Measurements from ENCODE around the gene CEL. TPM values are rescaled to one million over a fixed set of nuclear protein-coding genes. Genes with fewer than 3 reads are reported as not detected.

CEL gene
- total and polyA plus RNA-seq, 2 donors = 0.76 to 3.2 TPM

GRCh38 chr9:133051966-133052539 lies 9.7 kb upstream of the CEL start:
- Histone ChIP-seq H3K27ac (ENCODE audit: low read depth in 1 of 2, low read length in 1 of 2) (no peak overlapping the region), H3K4me1 (ENCODE audit: control insufficient read depth in 2 of 2, insufficient read depth in 2 of 2, low read length in 2 of 2) (peaks cover 2 to 20% of the 10 kb centered on the region in 2 donors), H3K9me3 (ENCODE audit: control insufficient read depth in 2 of 2, insufficient read depth in 1 of 2, low read length in 1 of 2) (no peaks in the 10 kb centered on the region), H3K4me3 (ENCODE audit: low read length in 2 of 2) (no peak overlapping the region), H3K36me3 (ENCODE audit: control insufficient read depth in 2 of 2, insufficient read depth in 2 of 2, low read length in 1 of 2) (peaks cover 80 to 88% of the 10 kb centered on the region in 2 donors), H3K27me3 (ENCODE audit: control insufficient read depth in 2 of 2, insufficient read depth in 1 of 2, low read length in 1 of 2) (no peaks in the 10 kb centered on the region)
- no peak for DNase-seq (ENCODE audit: low read depth in 6 of 9, low spot score in 9 of 9)
- WGBS = 98% methylated on average over 9 of the region's 9 CpGs

- H3K27ac ChIP-seq (ENCODE audit: low read depth in 1 of 2, low read length in 1 of 2) = no peak overlapping the region
- DNase-seq (ENCODE audit: low read depth in 6 of 9, low spot score in 9 of 9) = no peak
- no peaks in the 10 kb centered on the region for H3K9me3 ChIP-seq (ENCODE audit: control insufficient read depth in 2 of 2, insufficient read depth in 1 of 2, low read length in 1 of 2)
- H3K4me3 ChIP-seq (ENCODE audit: low read length in 2 of 2) = no peak overlapping the region
- H3K36me3 ChIP-seq (ENCODE audit: control insufficient read depth in 2 of 2, insufficient read depth in 2 of 2, low read length in 1 of 2) = peaks cover 83 to 85% of the 10 kb centered on the region in 2 donors
- 95% methylated on average over 24 of the region's 24 CpGs for WGBS
- no peaks in the 10 kb centered on the region for H3K27me3 ChIP-seq (ENCODE audit: control insufficient read depth in 2 of 2, insufficient read depth in 1 of 2, low read length in 1 of 2)
- peaks cover 4 to 38% of the 10 kb centered on the region in 2 donors for H3K4me1 ChIP-seq (ENCODE audit: control insufficient read depth in 2 of 2, insufficient read depth in 2 of 2, low read length in 2 of 2)
Observed at GRCh38 chr9:133054194-133054890, 7.4 kb upstream of the CEL start.

GRCh38 chr9:133054966-133055365 lies 6.8 kb upstream of the CEL start:
- Histone ChIP-seq H3K9me3 (ENCODE audit: control insufficient read depth in 2 of 2, insufficient read depth in 1 of 2, low read length in 1 of 2) (no peaks in the 10 kb centered on the region), H3K4me3 (ENCODE audit: low read length in 2 of 2) (no peak overlapping the region), H3K36me3 (ENCODE audit: control insufficient read depth in 2 of 2, insufficient read depth in 2 of 2, low read length in 1 of 2) (peaks cover 77 to 79% of the 10 kb centered on the region in 2 donors), H3K27me3 (ENCODE audit: control insufficient read depth in 2 of 2, insufficient read depth in 1 of 2, low read length in 1 of 2) (no peaks in the 10 kb centered on the region), H3K4me1 (ENCODE audit: control insufficient read depth in 2 of 2, insufficient read depth in 2 of 2, low read length in 2 of 2) (peaks cover 8 to 44% of the 10 kb centered on the region in 2 donors), H3K27ac (ENCODE audit: low read depth in 1 of 2, low read length in 1 of 2) (no peak overlapping the region)
- no peak for DNase-seq (ENCODE audit: low read depth in 6 of 9, low spot score in 9 of 9)
- WGBS = 95% methylated on average over 16 of the region's 16 CpGs

- H3K4me1 ChIP-seq (ENCODE audit: control insufficient read depth in 2 of 2, insufficient read depth in 2 of 2, low read length in 2 of 2) = peaks cover 12 to 51% of the 10 kb centered on the region in 2 donors
- H3K4me3 ChIP-seq (ENCODE audit: low read length in 2 of 2) = no peak overlapping the region
- peak overlapping the region in 1 of 2 donors; percentile 78 for H3K27ac ChIP-seq (ENCODE audit: low read depth in 1 of 2, low read length in 1 of 2)
- no peaks in the 10 kb centered on the region for H3K9me3 ChIP-seq (ENCODE audit: control insufficient read depth in 2 of 2, insufficient read depth in 1 of 2, low read length in 1 of 2)
- 97% methylated on average over 17 of the region's 17 CpGs for WGBS
- DNase-seq (ENCODE audit: low read depth in 6 of 9, low spot score in 9 of 9) = no peak
- no peaks in the 10 kb centered on the region for H3K27me3 ChIP-seq (ENCODE audit: control insufficient read depth in 2 of 2, insufficient read depth in 1 of 2, low read length in 1 of 2)
- peaks cover 68 to 70% of the 10 kb centered on the region in 2 donors for H3K36me3 ChIP-seq (ENCODE audit: control insufficient read depth in 2 of 2, insufficient read depth in 2 of 2, low read length in 1 of 2)
Observed at GRCh38 chr9:133055788-133056420, 5.9 kb upstream of the CEL start.

GRCh38 chr9:133056533-133056932 lies 5.2 kb upstream of the CEL start:
- no peaks in the 10 kb centered on the region for H3K27me3 ChIP-seq (ENCODE audit: control insufficient read depth in 2 of 2, insufficient read depth in 1 of 2, low read length in 1 of 2)
- 59% methylated on average over 13 of the region's 13 CpGs for WGBS
- peak in 3 of 9 donors; percentile 40 to 66 (median 40) for DNase-seq (ENCODE audit: low read depth in 6 of 9, low spot score in 9 of 9)
- H3K4me3 ChIP-seq (ENCODE audit: low read length in 2 of 2) = no peak overlapping the region
- peaks cover 61 to 64% of the 10 kb centered on the region in 2 donors for H3K36me3 ChIP-seq (ENCODE audit: control insufficient read depth in 2 of 2, insufficient read depth in 2 of 2, low read length in 1 of 2)
- peak overlapping the region in 1 of 2 donors; percentile 78 for H3K27ac ChIP-seq (ENCODE audit: low read depth in 1 of 2, low read length in 1 of 2)
- no peaks in the 10 kb centered on the region for H3K9me3 ChIP-seq (ENCODE audit: control insufficient read depth in 2 of 2, insufficient read depth in 1 of 2, low read length in 1 of 2)
- H3K4me1 ChIP-seq (ENCODE audit: control insufficient read depth in 2 of 2, insufficient read depth in 2 of 2, low read length in 2 of 2) = peaks cover 12 to 58% of the 10 kb centered on the region in 2 donors

GRCh38 chr9:133057006-133057405 lies 4.8 kb upstream of the CEL start:
- DNase-seq (ENCODE audit: low read depth in 6 of 9, low spot score in 9 of 9) = peak in 5 of 9 donors; percentile 44 to 85 (median 55)
- no peak overlapping the region for H3K4me3 ChIP-seq (ENCODE audit: low read length in 2 of 2)
- H3K27me3 ChIP-seq (ENCODE audit: control insufficient read depth in 2 of 2, insufficient read depth in 1 of 2, low read length in 1 of 2) = no peaks in the 10 kb centered on the region
- peak overlapping the region in 1 of 2 donors; percentile 78 for H3K27ac ChIP-seq (ENCODE audit: low read depth in 1 of 2, low read length in 1 of 2)
- H3K9me3 ChIP-seq (ENCODE audit: control insufficient read depth in 2 of 2, insufficient read depth in 1 of 2, low read length in 1 of 2) = no peaks in the 10 kb centered on the region
- H3K36me3 ChIP-seq (ENCODE audit: control insufficient read depth in 2 of 2, insufficient read depth in 2 of 2, low read length in 1 of 2) = peaks cover 57 to 59% of the 10 kb centered on the region in 2 donors
- 11% methylated on average over 8 of the region's 8 CpGs for WGBS
- H3K4me1 ChIP-seq (ENCODE audit: control insufficient read depth in 2 of 2, insufficient read depth in 2 of 2, low read length in 2 of 2) = peaks cover 12 to 59% of the 10 kb centered on the region in 2 donors

GRCh38 chr9:133057553-133057952 lies 4.2 kb upstream of the CEL start:
- no peaks in the 10 kb centered on the region for H3K9me3 ChIP-seq (ENCODE audit: control insufficient read depth in 2 of 2, insufficient read depth in 1 of 2, low read length in 1 of 2)
- WGBS = 96% methylated on average over 12 of the region's 12 CpGs
- peaks cover 51 to 54% of the 10 kb centered on the region in 2 donors for H3K36me3 ChIP-seq (ENCODE audit: control insufficient read depth in 2 of 2, insufficient read depth in 2 of 2, low read length in 1 of 2)
- no peak overlapping the region for H3K4me3 ChIP-seq (ENCODE audit: low read length in 2 of 2)
- peak overlapping the region in 1 of 2 donors; percentile 78 for H3K27ac ChIP-seq (ENCODE audit: low read depth in 1 of 2, low read length in 1 of 2)
- no peak for DNase-seq (ENCODE audit: low read depth in 6 of 9, low spot score in 9 of 9)
- H3K4me1 ChIP-seq (ENCODE audit: control insufficient read depth in 2 of 2, insufficient read depth in 2 of 2, low read length in 2 of 2) = peaks cover 12 to 59% of the 10 kb centered on the region in 2 donors
- no peaks in the 10 kb centered on the region for H3K27me3 ChIP-seq (ENCODE audit: control insufficient read depth in 2 of 2, insufficient read depth in 1 of 2, low read length in 1 of 2)

- DNase-seq (ENCODE audit: low read depth in 6 of 9, low spot score in 9 of 9) = no peak
- peak overlapping the region in 1 of 2 donors; percentile 76 for H3K27ac ChIP-seq (ENCODE audit: low read depth in 1 of 2, low read length in 1 of 2)
- no peak overlapping the region for H3K4me3 ChIP-seq (ENCODE audit: low read length in 2 of 2)
- no peaks in the 10 kb centered on the region for H3K27me3 ChIP-seq (ENCODE audit: control insufficient read depth in 2 of 2, insufficient read depth in 1 of 2, low read length in 1 of 2)
- peaks cover 12 to 59% of the 10 kb centered on the region in 2 donors for H3K4me1 ChIP-seq (ENCODE audit: control insufficient read depth in 2 of 2, insufficient read depth in 2 of 2, low read length in 2 of 2)
- no peaks in the 10 kb centered on the region for H3K9me3 ChIP-seq (ENCODE audit: control insufficient read depth in 2 of 2, insufficient read depth in 1 of 2, low read length in 1 of 2)
- peaks cover 49 to 51% of the 10 kb centered on the region in 2 donors for H3K36me3 ChIP-seq (ENCODE audit: control insufficient read depth in 2 of 2, insufficient read depth in 2 of 2, low read length in 1 of 2)
- 95% methylated on average over 7 of the region's 7 CpGs for WGBS
Observed at GRCh38 chr9:133058071-133058470, 3.7 kb upstream of the CEL start.

Data from thymus (tissue), 11 donors.